ENCODE measurements around the gene FMN2. TPM values are rescaled to one million over a fixed set of nuclear protein-coding genes. Genes with fewer than 3 reads are reported as not detected.
"Not testable (repeated sequence)": the region's sequence is repeated elsewhere in the genome, so short reads cannot be mapped to it uniquely, and the experiment has no call there.

The FMN2 gene
- total RNA-seq, 1 donor from 2014 or later: under 0.01 TPM

DNA sequence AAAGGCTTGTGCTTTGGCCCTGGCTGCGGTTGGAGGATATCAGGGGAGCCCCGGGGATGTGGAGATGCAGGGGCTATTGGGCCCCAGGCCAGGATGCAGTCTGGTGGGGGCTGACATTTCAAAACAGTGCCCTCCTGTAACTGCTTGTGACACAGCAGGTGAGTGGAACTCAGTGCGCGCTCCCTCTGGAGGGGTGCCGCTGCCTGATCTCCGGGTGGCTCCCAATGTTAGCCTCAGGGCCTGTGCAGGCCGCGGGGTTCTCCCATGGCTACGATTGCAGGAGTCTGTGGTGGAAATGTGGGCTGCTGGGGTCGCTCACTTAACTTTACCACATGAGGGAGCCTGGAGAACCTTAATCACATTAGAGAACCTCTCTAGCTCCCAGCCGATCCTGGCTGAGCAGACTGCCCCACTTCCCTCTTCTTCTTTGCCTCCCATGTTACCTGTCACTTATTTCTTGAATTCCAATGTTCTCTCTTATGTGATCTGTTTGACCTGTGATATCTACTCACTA lies 163.2 kb downstream of the FMN2 start:
- FAIRE-seq: no peak
- Histone ChIP-seq H3K36me3 (ENCODE audit: control insufficient read depth, insufficient read depth, low read length) (no peaks in the 10 kb centered on the region), H3K27me3 (ENCODE audit: control insufficient read depth, insufficient read depth, low read length) (no peaks in the 10 kb centered on the region), H3K4me3 (ENCODE audit: low read depth, low read length) (no peak overlapping the region)
- no peak for TF ChIP-seq CTCF (IDR thresholded peaks at IDR 0.05; ENCODE audit: insufficient read depth, low read length, severe bottlenecking)
- DNase-seq (ENCODE audit: low read depth): no peak

DNA sequence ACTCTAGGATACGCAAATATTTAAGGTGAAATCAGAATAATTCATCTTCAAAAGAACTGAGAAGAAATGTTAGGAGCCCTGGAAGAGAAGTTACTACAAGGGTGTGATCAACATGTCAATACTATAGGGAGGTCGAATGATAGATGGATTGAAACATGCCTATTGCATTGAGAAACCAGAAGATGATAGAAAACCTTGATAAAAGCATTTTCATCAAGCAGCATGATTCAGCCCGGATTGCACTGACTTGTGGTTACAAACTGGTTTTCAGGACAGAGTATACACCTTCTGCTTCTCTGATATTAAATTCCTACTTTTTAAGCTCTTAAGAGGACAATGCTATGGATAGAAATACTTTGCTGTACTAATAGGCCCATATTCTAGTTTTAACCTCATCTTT lies 164.2 kb downstream of the FMN2 start:
- DNase-seq (ENCODE audit: low read depth) (no peak), FAIRE-seq (no peak)
- no peak for TF ChIP-seq CTCF (IDR thresholded peaks at IDR 0.05; ENCODE audit: insufficient read depth, low read length, severe bottlenecking)
- H3K36me3 ChIP-seq (ENCODE audit: control insufficient read depth, insufficient read depth, low read length): no peaks in the 10 kb centered on the region
- H3K27me3 ChIP-seq (ENCODE audit: control insufficient read depth, insufficient read depth, low read length): no peaks in the 10 kb centered on the region
- H3K4me3 ChIP-seq (ENCODE audit: low read depth, low read length): no peak overlapping the region

DNA sequence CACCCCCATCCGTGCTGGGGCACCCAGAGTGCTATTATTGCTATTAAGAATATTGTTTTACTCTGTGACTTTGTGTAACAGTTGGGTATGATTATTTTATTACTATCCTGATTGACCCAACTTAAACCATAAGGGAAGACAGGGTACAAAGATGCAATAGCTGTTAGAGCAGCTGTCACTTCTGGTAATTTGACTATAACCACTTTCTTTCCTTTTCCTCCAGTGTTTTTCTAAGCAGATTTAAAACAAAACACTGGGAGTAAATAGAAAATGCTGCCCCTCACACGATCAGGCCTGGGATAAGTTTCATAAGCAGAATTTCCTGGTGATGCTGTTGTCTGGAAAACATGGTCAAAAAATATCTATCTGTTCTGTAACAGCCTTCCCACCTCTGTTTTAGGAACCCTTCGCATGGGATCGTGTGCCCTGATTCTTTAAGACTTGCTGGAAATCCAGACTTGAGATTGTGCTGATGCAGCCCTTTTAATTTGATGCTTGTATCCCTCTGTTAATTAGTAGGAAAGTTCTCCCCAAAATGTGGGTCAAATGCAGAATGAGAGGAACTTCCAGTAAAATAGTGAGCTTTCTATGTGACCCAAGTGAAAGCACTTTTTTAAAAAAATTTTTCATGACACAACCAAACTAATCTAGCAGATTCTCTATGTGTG lies 165.3 kb downstream of the FMN2 start:
- Histone ChIP-seq H3K27me3 (ENCODE audit: control insufficient read depth, insufficient read depth, low read length) (no peaks in the 10 kb centered on the region), H3K4me3 (ENCODE audit: low read depth, low read length) (no peak overlapping the region), H3K36me3 (ENCODE audit: control insufficient read depth, insufficient read depth, low read length) (no peaks in the 10 kb centered on the region)
- DNase-seq (ENCODE audit: low read depth): no peak
- TF ChIP-seq CTCF (IDR thresholded peaks at IDR 0.05; ENCODE audit: insufficient read depth, low read length, severe bottlenecking): no peak
- no peak for FAIRE-seq

- TF ChIP-seq CTCF (IDR thresholded peaks at IDR 0.05; ENCODE audit: insufficient read depth, low read length, severe bottlenecking): no peak
- H3K27me3 ChIP-seq (ENCODE audit: control insufficient read depth, insufficient read depth, low read length): no peaks in the 10 kb centered on the region
- peak; percentile 73 for DNase-seq (ENCODE audit: low read depth)
- H3K36me3 ChIP-seq (ENCODE audit: control insufficient read depth, insufficient read depth, low read length): no peaks in the 10 kb centered on the region
- no peak for FAIRE-seq
- H3K4me3 ChIP-seq (ENCODE audit: low read depth, low read length): no peak overlapping the region
Measured at GRCh38 chr1:240258910-240259309, 167.2 kb downstream of the FMN2 start.

DNA sequence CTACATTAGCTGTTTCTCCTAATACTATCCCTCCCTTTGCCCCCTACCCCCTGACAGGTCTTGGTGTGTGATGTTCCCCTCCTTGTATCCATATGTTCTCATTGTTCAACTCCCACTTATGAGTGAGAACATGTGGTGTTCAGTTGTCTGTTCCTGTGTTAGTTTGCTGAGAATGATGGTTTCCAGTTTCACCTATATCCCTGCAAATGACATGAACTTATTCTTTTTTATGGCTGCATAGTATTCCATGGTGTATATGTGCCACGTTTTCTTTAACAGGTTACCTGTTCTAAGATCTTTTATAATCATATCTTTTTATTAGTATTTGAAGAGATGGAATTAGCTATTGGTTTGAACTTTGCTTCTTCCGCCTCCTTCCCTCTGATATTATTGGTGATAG lies 172.8 kb downstream of the FMN2 start:
- DNase-seq (ENCODE audit: low read depth); H3K36me3 ChIP-seq (ENCODE audit: control insufficient read depth, insufficient read depth, low read length); FAIRE-seq; H3K4me3 ChIP-seq (ENCODE audit: low read depth, low read length); H3K27me3 ChIP-seq (ENCODE audit: control insufficient read depth, insufficient read depth, low read length): not testable (repeated sequence)

GRCh38 chr1:240271081-240271480 lies 179.4 kb downstream of the FMN2 start:
- Histone ChIP-seq H3K36me3 (ENCODE audit: control insufficient read depth, insufficient read depth, low read length) (no peaks in the 10 kb centered on the region), H3K27me3 (ENCODE audit: control insufficient read depth, insufficient read depth, low read length) (no peaks in the 10 kb centered on the region), H3K4me3 (ENCODE audit: low read depth, low read length) (no peak overlapping the region)
- DNase-seq (ENCODE audit: low read depth) (no peak), FAIRE-seq (no peak)
- TF ChIP-seq CTCF (IDR thresholded peaks at IDR 0.05; ENCODE audit: insufficient read depth, low read length, severe bottlenecking): no peak

Data from bronchial epithelial cell (primary cell).